Heart left ventricle (tissue), 13 donors: ENCODE data around the gene UFC1.

Experiments used
- CTCF ChIP-seq, 12 donors: fragments of 200-600 bp; sonication (generic) in 4 of 12; IDR thresholded peaks; one replicate each; pipeline versions ENCODE4 v1.5.0 to v1.8.0; 2018 to 2022; ENCODE audit warnings: antibody characterized with exemption in 12 of 12, mild to moderate bottlenecking in 5 of 12
- POLR2A ChIP-seq, 2 donors: fragments of 450-650 bp; IDR thresholded peaks; one replicate each; pipeline ENCODE4 v1.6.1; 2017; ENCODE audit warnings: antibody characterized with exemption in 2 of 2, mild to moderate bottlenecking in 2 of 2, moderate library complexity in 2 of 2
- donor health status: ischemic (EF 13 %, LVEDD 7.1; RV severe dilation, severe dysfunction).
- donor health status: DM: no; HTN: yes; CAD: no.
- donor health status: DM: no; HTN: no; CAD: no.
- donor health status: ischemic (EF 25% LVEDD 6.9; RV normal size, moderate dysfunction).
- donor health status: ischemic (EF 25% LVEDD 5.7; RV mildly dilated, moderate dysfunction).
- donor health status: ischemic (EF 35%, LVEDD 5.7; RV mildly dilated, moderate dysfunction).
- donor health status: nonischemic (EF 11% LVEDD 7.7; RV severe dilation, severe dysfunction).
- donor health status: DM: yes; HTN: yes; CAD: no.
- donor health status: PGD.
- donor health status: ischemic (EF 29% LVEDD 5.4; RV normal size, mild dysfunction).
- donor health status: nonischemic (EF 23%, LVEDD 6.1; RV moderate dilation, normal function).

DNA sequence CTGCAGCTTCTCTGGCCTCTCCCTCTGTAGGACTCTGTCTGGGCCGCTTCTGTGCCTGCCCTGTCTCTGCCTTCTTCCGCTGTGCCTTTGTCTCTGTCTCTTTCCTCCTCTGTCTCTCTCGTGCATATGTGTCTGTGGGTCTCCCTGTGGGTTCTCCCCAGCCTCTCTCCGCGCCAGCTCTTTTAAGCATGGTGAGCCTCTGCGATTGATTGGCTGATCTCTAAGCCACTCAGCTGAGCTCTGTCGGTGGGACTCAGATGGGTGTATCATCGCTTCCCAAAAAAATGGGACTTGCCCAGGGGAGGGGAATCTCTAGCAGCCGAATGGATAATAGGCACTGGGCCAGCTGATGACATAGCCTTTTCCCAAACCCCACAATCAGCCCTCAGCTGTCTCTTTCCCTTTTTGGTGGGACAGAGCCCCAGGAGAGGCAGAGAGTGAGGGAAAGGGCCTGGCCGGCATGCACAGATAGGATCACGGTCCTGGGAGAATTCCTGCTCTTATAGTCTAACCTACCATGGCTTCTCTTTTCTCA, 45.2 kb downstream of the UFC1 start, which contains the start of gene ADAMTS4:
- no peak for TF ChIP-seq CTCF (IDR thresholded peaks at IDR 0.05)
- peak; percentile 8 to 83 for TF ChIP-seq POLR2A (IDR thresholded peaks at IDR 0.05)
